ENCODE measurements around the gene NDUFA5.
"Not testable (repeated sequence)": the region's sequence is repeated elsewhere in the genome, so short reads cannot be mapped to it uniquely, and the experiment has no call there.

NDUFA5 gene

DNA sequence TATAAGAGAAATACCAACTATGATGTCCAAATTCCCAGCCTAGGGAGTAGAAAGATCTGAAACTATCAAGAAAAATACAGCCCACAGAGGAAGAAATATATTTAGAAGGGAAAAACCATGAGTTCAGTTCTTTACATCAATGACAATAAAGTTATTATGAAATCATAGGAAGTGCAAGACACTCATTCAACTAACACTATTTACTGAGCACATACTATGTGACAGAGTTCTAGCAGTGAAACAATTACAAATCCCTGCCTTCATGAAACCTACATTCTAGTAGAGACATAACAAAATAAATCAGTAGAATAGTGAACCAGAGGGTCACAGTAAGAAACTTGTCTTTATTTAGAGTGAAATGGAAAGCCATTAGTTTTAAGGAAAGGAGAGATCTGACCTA lies 2.1 kb downstream of the NDUFA5 start:
- no peak for DNase-seq

DNA sequence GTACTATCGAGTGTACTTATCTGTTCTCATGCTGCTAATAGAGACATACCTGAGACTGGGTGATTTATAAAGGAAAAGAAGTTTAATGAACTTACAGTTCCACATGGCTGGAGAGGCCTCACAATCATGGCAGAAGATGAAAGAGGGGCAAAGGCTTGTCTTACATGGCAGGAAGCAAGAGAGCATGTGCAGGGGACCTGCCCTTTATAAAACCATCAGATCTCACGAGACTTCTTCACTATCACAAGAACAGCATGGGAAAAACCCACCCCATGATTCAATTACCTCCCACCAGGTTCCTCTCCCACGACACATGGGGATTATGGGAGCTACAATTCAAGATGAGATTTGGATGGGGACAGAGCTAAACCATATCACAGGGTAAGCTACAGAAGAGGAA lies 4.5 kb downstream of the NDUFA5 start:
- no peak for DNase-seq

DNA sequence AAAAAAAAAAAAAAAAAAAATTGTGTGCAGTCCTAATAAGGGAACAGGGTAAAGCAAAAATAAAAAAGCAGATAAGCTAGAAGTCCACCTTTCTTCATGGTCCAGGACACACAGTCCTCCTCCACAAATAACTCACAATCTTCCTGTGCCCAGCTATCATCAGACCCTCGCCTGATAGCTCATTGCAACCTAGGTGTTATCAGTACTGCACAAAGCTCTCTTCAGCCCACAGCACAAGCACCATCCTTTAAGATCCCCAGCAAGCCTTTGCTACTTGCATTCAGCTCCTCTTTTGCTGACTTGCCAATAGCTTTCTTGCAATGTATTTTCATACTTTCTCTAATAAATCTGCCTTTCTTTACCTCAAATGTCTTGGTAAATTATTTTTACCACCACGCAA lies 5.0 kb downstream of the NDUFA5 start:
- no peak for DNase-seq

DNA sequence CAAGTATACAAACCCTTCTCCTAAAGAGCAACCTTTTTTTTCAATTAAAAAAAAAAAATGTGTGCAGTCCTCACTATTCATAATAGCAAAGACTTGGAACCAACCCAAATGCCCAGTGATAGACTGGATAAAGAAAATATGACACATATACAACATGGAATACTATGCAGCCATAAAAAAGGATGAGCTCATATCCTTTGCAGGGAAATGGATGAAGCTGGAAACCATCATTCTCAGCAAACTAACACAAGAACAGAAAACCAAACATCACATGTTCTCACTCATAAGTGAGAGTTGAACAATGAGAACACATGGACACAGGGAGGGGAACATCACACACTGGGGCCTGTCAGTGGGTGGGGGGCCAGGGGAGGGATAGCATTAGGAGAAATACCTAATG lies 5.5 kb downstream of the NDUFA5 start:
- DNase-seq, result not testable (repeated sequence)

DNA sequence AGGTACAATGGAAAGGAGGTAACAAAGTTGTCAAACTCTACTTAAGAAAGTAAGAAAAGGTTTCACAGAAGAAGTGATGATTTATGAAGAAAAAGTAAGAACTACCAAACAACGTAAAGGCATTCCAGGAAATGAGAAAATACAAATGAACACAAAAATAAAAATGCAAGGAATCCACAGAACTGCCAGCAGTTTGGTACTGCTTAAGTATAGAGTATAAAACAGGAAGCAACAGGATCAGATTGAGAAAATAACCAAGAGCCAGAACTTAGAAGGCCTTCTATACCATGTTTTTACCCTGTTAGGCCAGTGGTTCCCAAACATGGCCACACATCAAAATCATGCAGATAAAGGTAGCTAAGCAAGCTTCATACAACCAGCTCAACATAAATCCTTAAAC lies 9.2 kb downstream of the NDUFA5 start:
- DNase-seq, result no peak

DNA sequence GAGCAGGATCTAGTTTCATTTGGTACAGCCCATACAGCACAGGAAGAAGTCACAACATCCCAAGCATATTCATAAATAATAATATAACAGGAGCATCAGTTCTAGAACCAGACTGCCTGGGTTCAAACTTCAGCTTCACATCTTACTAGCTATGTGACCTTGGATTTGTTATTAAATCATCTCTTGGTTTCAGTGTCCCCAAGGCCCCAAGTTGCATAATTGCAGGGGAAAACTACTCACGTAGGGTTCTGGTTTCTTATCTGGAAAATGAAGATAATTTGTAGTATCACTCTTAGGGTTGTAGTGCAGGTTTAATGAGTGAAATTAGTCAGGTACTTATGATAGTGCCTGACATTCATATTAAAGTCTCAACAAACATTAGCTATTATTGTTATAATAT lies 17.7 kb downstream of the NDUFA5 start:
- no peak for DNase-seq

DNA sequence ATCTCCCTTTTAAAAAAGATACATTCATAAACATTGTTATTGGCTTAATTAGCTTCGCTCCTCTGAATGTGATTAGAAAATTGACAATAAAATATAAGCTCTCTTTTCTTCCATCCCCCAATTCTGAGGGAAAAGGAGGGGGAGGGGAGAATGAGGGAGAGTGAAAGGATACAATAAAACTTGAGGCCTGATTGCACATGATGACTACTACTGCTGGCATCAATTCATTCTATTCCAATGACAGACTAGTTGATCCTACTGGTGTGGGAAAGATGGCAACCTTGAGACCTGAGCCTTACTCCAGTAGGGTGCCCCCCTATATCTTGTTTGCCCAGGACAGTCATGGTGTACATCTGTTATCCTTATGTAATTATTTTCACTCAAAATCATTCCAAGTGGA lies 18.7 kb downstream of the NDUFA5 start:
- no peak for DNase-seq

DNA sequence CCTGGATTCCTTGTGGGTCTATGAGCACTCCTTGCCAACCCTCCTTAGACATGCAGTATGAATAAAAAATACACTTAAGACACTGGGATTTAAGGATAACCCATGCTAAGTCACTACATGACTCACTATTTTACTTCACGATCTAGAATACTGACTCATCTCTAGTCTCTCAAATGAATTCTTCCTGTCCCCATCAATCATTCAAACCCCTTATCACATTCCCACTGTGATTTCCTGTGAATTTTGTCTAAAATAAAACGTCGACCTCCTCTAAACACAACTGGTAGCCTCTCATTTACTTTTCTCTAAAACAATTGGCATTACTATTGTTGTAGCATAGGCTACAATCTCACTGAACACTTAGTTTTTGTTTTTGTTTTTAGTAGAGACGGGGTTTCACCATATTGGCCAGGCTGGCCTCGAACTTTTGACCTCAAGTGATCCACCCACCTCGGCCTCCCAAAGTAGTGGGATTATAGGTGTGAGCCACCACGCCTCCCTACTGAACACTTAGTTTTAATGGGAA lies 19.4 kb downstream of the NDUFA5 start:
- DNase-seq, result no peak

DNA sequence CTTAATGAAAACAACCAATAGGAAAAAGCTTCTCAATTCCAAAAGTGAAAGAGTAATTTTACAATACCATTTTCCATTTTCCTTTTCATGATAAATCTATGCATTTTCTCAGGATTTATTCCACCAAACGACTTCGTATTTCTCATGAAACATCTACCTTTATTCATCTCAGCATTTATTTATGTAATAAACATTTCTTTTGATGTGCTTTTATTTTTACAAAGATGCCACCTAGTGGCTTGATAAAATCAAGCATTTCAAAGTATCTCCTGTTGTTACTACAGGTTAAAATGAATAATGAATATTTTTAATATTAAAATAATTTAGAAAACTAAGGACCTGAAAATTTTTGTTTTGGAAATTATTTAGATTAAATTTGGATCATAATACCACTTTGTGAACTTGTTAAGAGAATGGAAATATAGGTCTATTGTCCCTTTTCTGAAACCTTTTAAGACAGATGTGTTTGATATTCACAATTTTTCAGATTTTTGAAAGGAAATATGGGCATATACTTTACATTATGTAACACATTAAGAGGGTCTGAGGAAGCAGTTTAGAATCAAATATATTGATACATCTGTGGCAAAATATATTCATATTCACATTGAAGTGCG lies 20.5 kb downstream of the NDUFA5 start:
- DNase-seq, result no peak

DNA sequence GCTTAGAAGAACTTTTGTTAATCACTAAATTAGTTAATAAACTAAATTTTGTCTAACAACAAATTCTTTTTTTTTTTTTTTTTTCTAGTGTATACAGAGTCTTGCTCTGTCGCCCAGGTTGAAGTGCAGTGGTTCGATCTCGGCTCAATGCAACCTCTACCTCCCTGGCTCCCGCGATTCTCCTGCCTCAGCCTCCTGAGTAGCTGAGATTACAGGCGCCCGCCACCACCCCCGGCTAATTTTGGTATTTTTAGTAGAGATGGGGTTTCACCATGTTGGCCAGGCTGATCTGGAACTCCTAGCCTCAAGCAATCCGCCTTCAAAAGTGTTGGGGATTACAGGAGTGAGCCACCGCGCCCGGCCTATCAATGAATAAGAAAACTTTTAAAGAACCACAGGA lies 22.1 kb downstream of the NDUFA5 start:
- no peak for DNase-seq

DNA sequence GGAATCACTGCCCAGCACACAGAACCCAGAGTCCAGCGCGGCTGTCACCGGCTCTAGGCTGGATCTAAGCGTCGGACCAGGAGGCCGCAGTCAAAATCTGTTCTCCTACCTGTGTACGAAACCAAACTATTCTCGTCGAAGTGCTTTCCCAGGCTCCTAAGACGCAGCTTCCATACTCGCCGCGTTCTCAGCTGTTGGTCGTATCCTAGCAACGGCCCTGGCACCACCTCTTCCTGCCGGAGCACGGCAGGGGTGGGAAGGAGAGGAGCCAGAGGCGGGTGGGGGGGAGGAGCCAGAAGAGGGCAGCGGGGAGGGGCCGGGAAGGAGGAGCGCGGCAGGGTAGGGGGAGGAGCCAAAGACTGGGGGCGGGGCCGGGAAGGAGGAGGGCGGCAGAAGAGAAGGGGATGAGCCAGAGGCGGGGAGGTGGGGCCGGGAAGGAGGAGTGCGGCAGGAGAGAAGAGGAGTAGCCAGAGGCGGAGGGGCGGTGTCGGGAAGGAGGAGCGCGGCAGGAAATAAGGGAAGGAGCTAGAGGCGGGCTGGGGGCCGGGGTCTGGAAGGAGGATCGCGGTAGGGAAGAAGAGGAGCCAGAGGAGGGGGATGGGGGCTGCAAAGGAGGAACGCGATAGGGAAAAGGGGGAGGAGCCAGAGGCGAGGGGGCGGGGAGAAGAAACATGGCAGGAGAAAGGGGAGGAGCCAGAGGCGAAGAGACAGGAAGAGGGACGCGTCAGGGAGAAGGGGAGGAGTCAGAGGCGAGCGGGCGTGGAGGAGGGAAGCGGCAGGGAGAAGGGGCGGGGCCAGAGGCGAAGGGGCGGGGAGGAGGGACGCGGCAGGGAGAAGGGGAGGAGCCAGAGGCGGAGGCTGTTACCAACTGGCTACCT lies 23.0 kb downstream of the NDUFA5 start, which contains the start of gene IQUB:
IQUB (minus strand) TSS at position 213 of the 878 bp plus-strand sequence. CDS start 22,255 bp downstream, outside the sequence.
- peak; percentile 95 for DNase-seq

DNA sequence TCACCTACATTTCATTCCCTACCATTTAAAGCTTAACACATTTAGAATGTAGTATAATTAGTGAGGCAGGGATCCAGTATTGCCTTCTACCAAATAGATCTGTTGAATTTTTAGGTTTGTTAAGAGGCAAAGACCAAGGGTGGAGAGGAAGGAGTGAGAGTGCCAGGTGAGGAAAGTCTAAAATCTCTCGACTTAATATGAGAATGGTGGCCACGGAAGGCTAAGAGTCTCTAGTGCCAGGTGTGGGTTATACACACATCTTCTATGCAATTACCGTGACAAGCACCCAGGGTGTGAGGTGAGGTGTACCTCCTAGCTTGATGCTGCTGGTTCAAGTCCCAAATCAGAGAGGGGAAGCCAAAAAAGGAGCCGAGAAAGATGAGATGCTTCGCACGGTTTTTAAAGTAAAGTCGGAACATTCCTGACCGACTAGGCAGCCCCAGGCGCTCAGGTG lies 23.7 kb downstream of the NDUFA5 start:
- peak; percentile 20 for DNase-seq

DNA sequence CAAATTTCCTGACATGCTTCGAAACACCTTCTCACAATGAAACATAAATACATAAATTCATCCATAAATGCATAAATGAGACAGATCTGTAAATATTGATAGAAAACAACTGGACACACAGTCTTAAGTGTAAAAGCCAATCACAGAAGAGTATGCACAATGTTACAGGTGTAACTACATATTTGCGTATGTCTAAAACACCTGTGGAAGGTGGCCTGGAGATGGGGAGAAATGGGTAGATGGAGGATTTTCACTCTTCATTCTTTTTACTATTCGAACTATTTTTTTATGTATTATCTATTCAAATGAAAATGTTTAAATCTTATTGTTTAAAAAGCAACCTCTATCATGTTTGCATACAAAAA lies 24.1 kb downstream of the NDUFA5 start:
- no peak for DNase-seq

DNA sequence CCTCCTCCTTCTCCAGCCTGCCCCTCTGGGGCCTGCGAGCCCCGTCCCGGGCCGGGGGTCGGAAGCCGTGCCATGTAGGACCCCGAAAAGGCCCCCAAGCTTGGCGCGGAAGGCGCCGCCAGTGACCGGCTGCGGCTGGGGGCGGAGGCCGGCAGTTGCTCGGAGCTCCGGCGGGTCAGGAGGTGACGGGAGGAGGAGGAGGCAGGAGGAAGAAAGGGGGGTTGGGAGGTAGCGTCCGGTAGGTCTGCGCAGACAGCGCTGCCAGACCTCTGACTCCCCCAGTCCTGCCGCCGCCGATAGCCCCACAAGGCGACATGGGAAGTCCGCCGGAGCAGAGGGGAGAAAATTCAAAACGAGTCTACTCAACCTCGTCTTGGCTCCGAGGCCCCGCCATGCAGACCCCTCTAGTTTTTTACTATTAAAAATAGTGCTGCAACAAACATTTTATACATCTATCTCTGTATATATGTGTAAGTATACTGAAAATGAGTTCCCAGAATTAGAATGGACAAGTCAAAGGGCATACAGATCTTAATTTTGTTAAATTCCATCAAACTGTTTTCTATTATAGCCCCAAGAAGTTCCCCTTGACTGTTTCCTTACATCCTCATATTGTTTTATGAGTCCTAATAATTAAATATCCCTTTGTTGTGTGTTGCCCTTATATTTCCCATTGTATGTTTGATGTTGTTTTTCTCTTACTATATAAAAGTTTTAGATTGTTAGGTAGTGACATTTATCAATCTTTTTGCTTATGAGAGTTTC lies 24.6 kb downstream of the NDUFA5 start:
- peak; percentile 14 for DNase-seq

DNA sequence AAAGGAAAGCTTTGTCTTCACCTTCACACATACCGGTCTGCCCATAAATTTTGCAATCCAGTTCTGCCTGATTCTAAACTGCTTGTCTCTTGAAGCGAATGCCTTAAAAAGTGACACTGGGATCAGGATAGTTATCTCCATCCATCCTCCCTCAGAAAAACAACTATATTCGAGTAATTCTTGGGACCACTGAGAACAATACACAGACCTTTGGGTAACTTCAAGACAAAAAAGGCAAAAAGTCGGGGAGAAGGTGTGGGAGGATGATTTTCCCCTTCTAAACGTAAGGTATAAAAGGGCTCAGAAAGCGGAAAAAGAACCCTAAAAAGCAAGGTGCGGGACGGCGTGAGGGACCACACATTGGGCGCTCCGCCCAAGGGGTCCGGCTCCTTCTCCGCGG lies 25.3 kb downstream of the NDUFA5 start:
- not testable (repeated sequence) for DNase-seq

DNA sequence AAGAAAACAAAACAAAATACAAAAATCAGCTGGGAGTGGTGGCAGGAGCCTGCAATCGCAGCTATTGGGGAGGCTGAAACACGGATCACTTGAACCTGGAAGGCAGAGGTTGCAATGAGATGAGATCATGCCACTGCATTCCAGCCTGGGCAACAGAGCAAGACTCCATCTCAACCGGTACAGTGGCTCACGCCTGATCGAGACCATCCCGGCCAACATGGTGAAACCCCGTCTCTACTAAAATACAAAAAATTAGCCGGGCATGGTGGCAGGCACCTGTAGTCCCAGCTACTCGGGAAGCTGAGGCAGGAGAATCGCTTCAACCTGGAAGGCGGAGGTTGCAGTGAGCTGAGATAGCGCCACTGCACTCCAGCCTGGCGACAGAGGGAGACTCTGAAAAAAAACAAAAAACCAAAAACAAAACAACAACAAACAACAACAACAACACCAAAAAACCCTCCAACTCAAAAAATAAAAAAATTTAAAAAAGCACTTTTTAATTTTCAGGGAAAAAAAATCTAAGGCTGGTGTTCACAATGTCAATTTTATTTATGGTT lies 27.5 kb downstream of the NDUFA5 start:
- DNase-seq, result not testable (repeated sequence)

DNA sequence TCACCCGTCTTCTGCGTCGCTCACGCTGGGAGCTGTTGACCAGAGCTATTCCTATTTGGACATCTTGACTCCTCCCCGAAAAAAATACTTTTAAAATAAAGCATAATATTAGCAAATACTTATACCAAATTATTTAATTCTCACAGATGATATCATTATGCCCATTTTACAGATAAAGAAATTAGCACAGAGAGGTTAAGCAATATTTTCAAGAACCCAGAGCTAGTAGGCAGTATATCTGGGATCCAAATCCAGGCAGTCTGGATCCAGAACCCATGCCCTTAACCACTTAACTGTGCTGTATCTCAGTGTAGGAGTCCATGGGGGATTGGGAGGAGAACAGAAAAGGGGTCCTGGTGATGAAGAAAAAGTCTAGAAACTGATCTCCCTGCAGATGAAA lies 29.4 kb downstream of the NDUFA5 start:
- no peak for DNase-seq

DNA sequence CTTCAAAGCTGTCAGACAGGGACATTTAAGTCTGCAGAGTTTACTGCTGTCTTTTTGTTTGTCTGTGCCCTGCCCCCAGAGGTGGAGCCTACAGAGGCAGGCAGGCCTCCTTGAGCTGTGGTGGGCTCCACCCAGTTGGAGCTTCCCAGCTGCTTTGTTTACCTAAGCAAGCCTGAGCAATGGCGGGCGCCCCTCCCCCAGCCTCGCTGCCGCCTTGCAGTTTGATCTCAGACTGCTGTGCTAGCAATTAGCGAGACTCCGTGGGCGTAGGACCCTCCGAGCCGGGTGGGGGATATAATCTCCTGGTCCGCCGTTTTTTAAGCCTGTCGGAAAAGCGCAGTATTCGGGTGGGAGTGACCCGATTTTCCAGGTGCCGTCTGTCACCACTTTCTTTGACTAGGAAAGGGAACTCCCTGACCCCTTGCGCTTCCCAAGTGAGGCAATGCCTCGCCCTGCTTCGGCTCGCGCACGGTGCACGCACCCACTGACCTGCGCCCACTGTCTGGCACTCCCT lies 29.8 kb downstream of the NDUFA5 start:
- not testable (repeated sequence) for DNase-seq

DNA sequence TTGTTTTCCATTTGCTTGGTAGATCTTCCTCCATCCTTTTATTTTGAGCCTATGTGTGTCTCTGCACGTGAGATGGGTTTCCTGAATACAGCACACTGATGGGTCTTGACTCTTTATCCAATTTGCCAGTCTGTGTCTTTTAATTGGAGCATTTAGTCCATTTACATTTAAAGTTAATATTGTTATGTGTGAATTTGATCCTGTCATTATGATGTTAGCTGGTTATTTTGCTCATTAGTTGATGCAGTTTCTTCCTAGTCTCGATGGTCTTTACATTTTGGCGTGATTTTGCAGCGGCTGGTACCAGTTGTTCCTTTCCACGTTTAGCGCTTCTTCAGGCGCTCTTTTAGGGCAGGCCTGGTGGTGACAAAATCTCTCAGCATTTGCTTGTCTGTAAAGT lies 31.1 kb downstream of the NDUFA5 start:
- DNase-seq, result not testable (repeated sequence)

DNA sequence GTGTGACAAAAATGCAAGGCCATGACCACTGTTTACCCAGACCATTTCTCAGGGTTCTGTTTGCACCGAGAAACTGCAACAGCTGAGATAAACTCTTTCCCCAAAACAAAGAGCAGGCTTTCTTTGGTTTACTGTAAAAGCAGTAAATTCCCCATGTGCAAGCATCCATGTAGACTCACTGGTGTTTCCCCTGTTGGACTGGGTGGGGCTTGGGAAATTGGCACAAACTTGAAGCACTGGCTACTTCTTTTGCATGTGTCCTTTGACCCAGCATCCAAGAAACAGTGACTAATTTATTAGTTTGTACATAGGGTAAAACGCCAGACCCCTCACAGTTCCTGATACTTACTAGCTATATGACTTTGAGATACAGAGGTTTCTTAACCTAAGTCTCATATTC lies 35.6 kb downstream of the NDUFA5 start:
- no peak for DNase-seq

DNA sequence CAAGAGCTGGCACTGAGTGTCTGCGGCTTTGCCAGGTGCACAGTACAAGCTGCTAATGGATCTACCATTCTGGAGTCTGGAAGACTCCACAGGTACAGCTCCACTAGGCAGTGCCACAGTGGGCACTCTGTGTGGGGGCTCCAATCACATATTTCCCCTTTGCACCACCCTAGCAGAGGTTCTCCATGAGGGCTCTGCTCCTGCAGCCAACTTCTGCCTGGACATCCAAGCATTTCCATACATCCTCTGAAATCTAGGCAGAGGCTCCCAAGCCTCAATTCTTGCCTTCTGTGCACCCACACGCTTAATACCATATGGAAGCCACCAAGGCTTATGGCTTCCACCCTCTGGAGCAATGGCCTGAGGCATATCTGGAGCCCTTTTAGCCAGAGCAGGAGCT lies 52.4 kb downstream of the NDUFA5 start:
- DNase-seq, result no peak

DNA sequence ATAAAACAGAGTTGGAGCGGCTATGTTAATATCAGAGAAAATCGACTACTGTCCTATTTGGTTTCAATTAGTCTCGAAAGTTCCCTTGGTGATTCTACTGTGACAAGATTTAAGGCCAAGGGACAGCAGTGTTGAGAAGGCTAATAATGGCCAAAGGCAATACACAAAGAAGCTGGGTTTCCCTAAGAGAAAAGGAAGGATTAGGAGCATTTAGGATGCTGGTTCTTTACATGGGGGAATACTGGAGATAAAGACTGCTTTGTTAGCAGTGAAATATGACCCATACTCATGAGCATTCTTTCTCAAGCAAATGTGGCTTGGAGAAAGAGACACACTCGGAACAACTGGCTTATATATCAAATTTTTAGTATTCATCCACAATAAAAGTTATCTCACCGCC lies 55.4 kb downstream of the NDUFA5 start:
- no peak for DNase-seq
